Fibroblast of lung (primary cell): Measurements from ENCODE around the gene PALM.

Experiments used
- CTCF ChIP-seq, 2 donors: IDR thresholded peaks in 1 of 2; conservative IDR thresholded peaks in 1 of 2; 1 replicate in 1 of 2; 2 replicates in 1 of 2; pipeline ENCODE4 v1.5.1; 2011 to 2012; ENCODE audit warnings: low read length in 2 of 2, control low read depth in 1 of 2, inconsistent platforms in 1 of 2, low read depth in 1 of 2, mild to moderate bottlenecking in 1 of 2
- EZH2 ChIP-seq: IDR thresholded peaks from 2 replicates; pipeline ENCODE4 v1.5.1; 2012; ENCODE audit warnings: low read length, control low read depth, mild to moderate bottlenecking; ENCODE audit errors: missing control alignments

- no peak for TF ChIP-seq CTCF (conservative IDR thresholded peaks at IDR 0.05 in 1 of 2, IDR thresholded peaks at IDR 0.05 in 1 of 2; ENCODE audit: low read depth in 1 of 2, low read length in 2 of 2)
- no peak for TF ChIP-seq EZH2
Observed at GRCh38 chr19:746208-746819, 37.6 kb downstream of the PALM start.
